Left renal cortex interstitium (tissue), 4 donors: ENCODE data around the gene REXO5. TPM values are rescaled to one million over a fixed set of nuclear protein-coding genes. Genes with fewer than 3 reads are reported as not detected.

ENCODE experiments used
- polyA plus RNA-seq, 4 donors: library from polyadenylated mRNA; unstranded; fragments of 120-200 nt; gene quantifications; one replicate each; pipeline ENCODE4 v1.2.1, GENCODE V29; 2013; ENCODE audit not compliant: insufficient read length in 4 of 4

The REXO5 gene
- polyA plus RNA-seq, 4 donors: 5.7 to 10.0 (median 6.6) TPM

Other genes with a start within 250 kb of the REXO5 start
- 10 to 100 TPM; 42.4 to 69.5 (median 59.4) TPM for gene ACSM2B, start 230.2 kb upstream of the REXO5 start, polyA plus RNA-seq
- 1 to 10 TPM in 2 of 4 donors, under 1 TPM in 2; 0.82 to 1.8 (median 0.94) TPM for gene ACSM1, start 108.8 kb upstream of the REXO5 start, polyA plus RNA-seq
- 10 to 100 TPM; 66.0 to 81.7 (median 75.7) TPM for gene THUMPD1, start 64.7 kb upstream of the REXO5 start, polyA plus RNA-seq
- gene ACSM3, start 42.5 kb upstream of the REXO5 start, polyA plus RNA-seq: 100 to 1,000 TPM in 3 of 4 donors, 10 to 100 TPM in 1; 91.4 to 126 (median 105) TPM
- gene ERI2, start 55 bp upstream of the REXO5 start, polyA plus RNA-seq: 10 to 100 TPM; 30.7 to 41.4 (median 34.4) TPM
- 10 to 100 TPM in 2 of 4 donors, 1 to 10 TPM in 2; 7.5 to 11.7 (median 10.0) TPM for gene DCUN1D3, start 93.8 kb downstream of the REXO5 start, polyA plus RNA-seq
- 10 to 100 TPM; 45.1 to 53.7 (median 47.4) TPM for gene LYRM1, start 94.2 kb downstream of the REXO5 start, polyA plus RNA-seq